K562 (cell line): ENCODE data around the gene TNPO2. TPM values are rescaled to one million over a fixed set of nuclear protein-coding genes. Genes with fewer than 3 reads are reported as not detected.
A peak's percentile ranks its signal among the peaks of the same experiment; 100 is the strongest.

Experiments used
- ARID3B ChIP-seq: fragments of 250-450 bp; sonication (Bioruptor Pico); IDR thresholded peaks from 2 replicates; pipeline ENCODE4 v1.4.0; 2020; ENCODE audit warnings: borderline replicate concordance
- BRD9 ChIP-seq: fragments of 450-650 bp; IDR thresholded peaks from 2 replicates; pipeline ENCODE4 v1.6.1; 2018; ENCODE audit warnings: low read depth; ENCODE audit not compliant: partially characterized antibody
- CEBPG ChIP-seq, 3 experiments: fragments of 200-800 bp in 1 of 3; sonication (Bioruptor generic) in 1 of 3; sonication (generic) in 1 of 3; formaldehyde crosslinking in 1 of 3; IDR thresholded peaks in 2 of 3; conservative IDR thresholded peaks in 1 of 3; 2 replicates each; pipeline versions ENCODE4 v1.6.1 to v1.8.0; 2016 to 2022; ENCODE audit warnings: missing compliant biosample characterization in 2 of 3, missing genetic modification characterization in 2 of 3, mild to moderate bottlenecking in 1 of 3, missing genetic modification reagents in 1 of 3
- E2F5 ChIP-seq: sonication (generic); formaldehyde crosslinking; IDR thresholded peaks from 2 replicates; pipeline ENCODE4 v1.8.0; 2022; ENCODE audit warnings: mild to moderate bottlenecking, missing genetic modification reagents
- FOXJ3 ChIP-seq: sonication (generic); formaldehyde crosslinking; IDR thresholded peaks from 2 replicates; pipeline ENCODE4 v1.4.0; 2020; ENCODE audit warnings: mild to moderate bottlenecking, missing genetic modification reagents
- GTF2A2 ChIP-seq: IDR thresholded peaks from 2 replicates; pipeline ENCODE4 v1.6.1; 2016; ENCODE audit warnings: mild to moderate bottlenecking, missing genetic modification characterization, missing compliant biosample characterization
- HDAC2 ChIP-seq: fragments of 450-650 bp; IDR thresholded peaks from 2 replicates; pipeline ENCODE4 v1.6.1; 2016; ENCODE audit warnings: mild to moderate bottlenecking
- HES1 ChIP-seq: fragments of 450-650 bp; IDR thresholded peaks from 2 replicates; pipeline ENCODE4 v1.6.1; 2016; ENCODE audit warnings: low read depth, mild to moderate bottlenecking, moderate library complexity
- NFE2L1 ChIP-seq: fragments of 450-650 bp; IDR thresholded peaks from 2 replicates; pipeline ENCODE4 v1.6.1; 2016; ENCODE audit warnings: missing genetic modification characterization, low read depth, mild to moderate bottlenecking, missing compliant biosample characterization, moderate library complexity, borderline replicate concordance
- NRF1 ChIP-seq, 2 experiments: fragments of 450-650 bp; IDR thresholded peaks in 1 of 2; conservative IDR thresholded peaks in 1 of 2; 2 replicates each; pipeline ENCODE4 v1.6.1; 2014; ENCODE audit warnings: mild to moderate bottlenecking in 2 of 2
- PURB ChIP-seq: sonication (generic); formaldehyde crosslinking; IDR thresholded peaks from 2 replicates; pipeline ENCODE4 v1.9.0; 2021; ENCODE audit warnings: low read depth, mild to moderate bottlenecking, missing genetic modification reagents
- RBM25 ChIP-seq: fragments of 200-400 bp; formaldehyde crosslinking; IDR thresholded peaks from 2 replicates; pipeline ENCODE4 v1.6.1; 2018; ENCODE audit warnings: low read length, low read depth, moderate library complexity; ENCODE audit not compliant: severe bottlenecking
- SRSF3 ChIP-seq: fragments of 200-400 bp; formaldehyde crosslinking; IDR thresholded peaks from 2 replicates; pipeline ENCODE4 v1.6.1; 2016; ENCODE audit warnings: mild to moderate bottlenecking, low read length, moderate library complexity; ENCODE audit not compliant: insufficient read depth
- TEAD2 ChIP-seq: fragments of 450-650 bp; IDR thresholded peaks from 2 replicates; pipeline ENCODE4 v1.6.1; 2016; ENCODE audit warnings: missing genetic modification characterization, control low read depth, missing compliant biosample characterization
- ZNF232 ChIP-seq: sonication (generic); formaldehyde crosslinking; IDR thresholded peaks from 2 replicates; pipeline ENCODE4 v1.8.0; 2022; ENCODE audit warnings: mild to moderate bottlenecking, missing genetic modification reagents
- ZNF282 ChIP-seq: sonication (generic); formaldehyde crosslinking; IDR thresholded peaks from 2 replicates; pipeline ENCODE4 v1.8.1; 2023; ENCODE audit warnings: missing genetic modification reagents
- ZNF311 ChIP-seq: fragments of 250-450 bp; sonication (Bioruptor Pico); IDR thresholded peaks from 2 replicates; pipeline ENCODE4 v1.4.0; 2020; ENCODE audit warnings: mild to moderate bottlenecking, moderate library complexity
- ZNF75A ChIP-seq: fragments of 450-650 bp; formaldehyde crosslinking; IDR thresholded peaks from 2 replicates; pipeline ENCODE4 v1.4.0; 2020; ENCODE audit warnings: mild to moderate bottlenecking
- polyA plus RNA-seq, 8 experiments: library from polyadenylated mRNA; depleted of rRNA in 4 of 8; stranded (reverse) in 5 of 8; unstranded in 3 of 8; fragments of >200 nt; fragmentation: Nextera tagmentation in 2 of 8; fragmentation: Illumina TruSeq in 1 of 8; extraction: Ambion mirVana in 2 of 8; extraction: Trizol in 1 of 8; gene quantifications; 2 replicates each; pipeline versions ENCODE4 v1.2.1 to v1.2.3, GENCODE V29; 2011 to 2014; ENCODE audit warnings: inconsistent platforms in 1 of 8, missing spikeins in 1 of 8
- total RNA-seq, 7 experiments: library from RNA; depleted of rRNA in 6 of 7; stranded (reverse); fragments of >200 nt in 6 of 7; fragmentation: Illumina TruSeq in 2 of 7; extraction: Trizol in 2 of 7; gene quantifications; 2 replicates each; pipeline versions ENCODE4 v1.2.1 to v1.2.3, GENCODE V29; 2011 to 2021; ENCODE audit warnings: low replicate concordance in 1 of 7
- TF ChIP-seq, protein P1 (sequence below): fragments of 250-450 bp; sonication (Bioruptor Pico); IDR thresholded peaks from 2 replicates; pipeline ENCODE4 v1.6.1; 2021; ENCODE audit warnings: mild to moderate bottlenecking
- TF ChIP-seq, protein P2 (sequence below): fragments of 250-450 bp; sonication (Bioruptor Pico); IDR thresholded peaks from 2 replicates; pipeline ENCODE4 v1.4.0; 2020; ENCODE audit warnings: mild to moderate bottlenecking, moderate library complexity

TNPO2 gene
- total and polyA plus RNA-seq, 9 of the 15 experiments (the other 6 are each of a cell fraction or from before 2014, with no cell fraction given), result 6.0 to 126 (median 53.8) TPM

DNA sequence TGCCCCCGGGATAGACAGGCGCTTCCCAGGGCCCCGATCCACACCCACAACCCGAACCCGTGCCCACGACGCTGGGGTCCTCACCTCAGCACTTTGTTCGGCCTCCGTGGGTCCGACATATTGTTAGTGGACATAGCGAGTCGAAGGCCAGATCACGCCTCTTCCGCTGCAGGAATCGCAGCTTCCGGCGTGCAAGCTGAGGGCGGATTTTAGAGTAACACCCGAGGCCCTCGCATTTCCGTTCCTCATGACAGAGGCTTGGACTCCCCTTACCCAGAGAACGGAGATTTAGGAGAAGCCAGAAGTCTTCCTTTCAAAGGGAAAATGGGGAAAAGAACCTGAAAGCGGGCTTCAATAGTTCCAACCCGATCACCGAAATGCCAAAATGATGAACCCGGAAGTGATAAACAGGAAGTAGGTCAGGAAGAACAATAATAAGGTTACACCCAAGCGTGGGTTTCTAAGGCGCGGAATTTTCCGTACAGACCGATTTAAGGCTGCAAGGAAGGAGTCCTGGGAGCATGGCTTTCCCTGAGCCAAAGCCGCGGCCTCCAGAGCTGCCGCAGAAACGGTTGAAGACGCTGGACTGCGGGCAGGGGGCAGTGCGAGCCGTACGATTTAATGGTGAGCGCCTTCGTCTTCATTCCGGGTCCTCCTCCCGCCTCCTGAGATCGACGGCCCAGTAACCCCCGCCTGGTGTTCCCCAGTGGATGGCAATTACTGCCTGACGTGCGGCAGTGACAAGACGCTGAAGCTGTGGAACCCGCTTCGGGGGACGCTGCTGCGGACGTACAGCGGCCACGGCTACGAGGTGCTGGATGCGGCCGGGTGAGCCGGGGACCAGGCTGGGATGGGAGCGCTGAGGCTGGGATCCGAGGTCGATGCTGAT is 54.2 kb downstream of the TNPO2 start (continued):
- TF ChIP-seq ARID3B (CRISPR knock-in tag) (no peak), TEAD2 (tag) (no peak), SRSF3 (no peak), BRD9 (no peak), ZNF282 (CRISPR knock-in tag) (no peak), ZNF232 (no peak), GTF2A2 (tag) (no peak; the same call in 1 of the 2 replicates), ZNF311 (CRISPR knock-in tag) (no peak), HES1 (no peak), PURB (no peak), E2F5 (CRISPR knock-in tag) (0 out of 2 replicates have a peak, but pooled peaks have one; percentile 42), NRF1 (conservative IDR thresholded peaks at IDR 0.05 in 1 of 2, IDR thresholded peaks at IDR 0.05 in 1 of 2) (no peak), RBM25 (no peak), HDAC2 (peak; percentile 94), FOXJ3 (CRISPR knock-in tag) (no peak), ZNF75A (0 out of 2 replicates have a peak, but pooled peaks have one; percentile 28), CEBPG (CRISPR knock-in tag; IDR thresholded peaks at IDR 0.05) (no peak), CEBPG (tag; conservative IDR thresholded peaks at IDR 0.05 in 1 of 2, IDR thresholded peaks at IDR 0.05 in 1 of 2) (no peak), NFE2L1 (tag) (no peak)
- TF ChIP-seq, protein P1, sequence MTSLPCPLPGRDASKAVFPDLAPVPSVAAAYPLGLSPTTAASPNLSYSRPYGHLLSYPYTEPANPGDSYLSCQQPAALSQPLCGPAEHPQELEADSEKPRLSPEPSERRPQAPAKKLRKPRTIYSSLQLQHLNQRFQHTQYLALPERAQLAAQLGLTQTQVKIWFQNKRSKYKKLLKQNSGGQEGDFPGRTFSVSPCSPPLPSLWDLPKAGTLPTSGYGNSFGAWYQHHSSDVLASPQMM (CRISPR knock-in tag), result no peak
- TF ChIP-seq, protein P2, sequence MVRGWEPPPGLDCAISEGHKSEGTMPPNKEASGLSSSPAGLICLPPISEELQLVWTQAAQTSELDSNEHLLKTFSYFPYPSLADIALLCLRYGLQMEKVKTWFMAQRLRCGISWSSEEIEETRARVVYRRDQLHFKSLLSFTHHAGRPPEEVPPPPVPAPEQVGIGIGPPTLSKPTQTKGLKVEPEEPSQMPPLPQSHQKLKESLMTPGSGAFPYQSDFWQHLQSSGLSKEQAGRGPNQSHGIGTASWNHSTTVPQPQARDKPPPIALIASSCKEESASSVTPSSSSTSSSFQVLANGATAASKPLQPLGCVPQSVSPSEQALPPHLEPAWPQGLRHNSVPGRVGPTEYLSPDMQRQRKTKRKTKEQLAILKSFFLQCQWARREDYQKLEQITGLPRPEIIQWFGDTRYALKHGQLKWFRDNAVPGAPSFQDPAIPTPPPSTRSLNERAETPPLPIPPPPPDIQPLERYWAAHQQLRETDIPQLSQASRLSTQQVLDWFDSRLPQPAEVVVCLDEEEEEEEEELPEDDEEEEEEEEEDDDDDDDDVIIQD (CRISPR knock-in tag), result no peak
